GM10266 (cell line): ENCODE measurements around the gene COL18A1.
"Not testable (repeated sequence)": the region's sequence is repeated elsewhere in the genome, so short reads cannot be mapped to it uniquely, and the experiment has no call there.

Experiments
- DNase-seq: peaks from one replicate; pipeline ENCODE4 v3.0.0; 2012; ENCODE audit errors: extremely low spot score
- TF ChIP-seq, protein P1 (sequence below): IDR thresholded peaks from 2 replicates; pipeline ENCODE4 v1.5.1; 2012; ENCODE audit warnings: mild to moderate bottlenecking, low read depth; ENCODE audit not compliant: control insufficient read depth, insufficient read depth; ENCODE audit errors: missing control alignments

COL18A1 gene

DNA sequence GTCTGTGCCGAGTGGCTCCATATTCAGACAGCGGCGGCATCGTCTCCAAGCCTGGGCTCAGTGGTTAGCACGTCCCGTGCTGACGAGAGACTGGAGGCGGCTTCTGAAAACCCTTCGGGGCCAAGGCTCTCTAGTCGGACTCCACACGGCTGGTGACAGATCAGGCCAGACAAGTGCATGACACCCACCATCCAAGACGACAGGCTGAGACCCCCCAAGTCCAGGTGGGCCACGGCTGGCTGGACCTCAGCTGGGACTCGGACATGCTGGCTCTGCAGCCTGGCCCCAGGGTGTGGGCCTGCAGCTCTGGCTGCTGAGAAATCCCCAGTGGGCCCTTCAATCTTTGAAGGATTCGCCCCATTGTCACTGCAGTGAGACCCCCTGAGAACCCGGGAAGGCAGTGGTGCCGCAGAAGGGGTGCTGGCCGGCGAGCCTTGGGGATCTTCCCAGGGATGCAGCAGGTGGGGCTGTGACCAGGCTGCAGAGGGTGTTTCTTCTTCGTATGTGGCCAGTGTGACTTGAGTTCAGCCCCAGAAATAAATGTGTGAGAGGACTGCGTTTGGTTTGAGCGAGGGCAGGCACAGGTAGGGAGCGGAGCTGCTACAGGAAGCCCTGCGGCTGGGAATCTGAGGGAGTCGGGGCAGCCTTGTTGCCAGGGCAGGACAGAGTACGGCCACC lies 153.2 kb downstream of the COL18A1 start:
- TF ChIP-seq, protein P1, sequence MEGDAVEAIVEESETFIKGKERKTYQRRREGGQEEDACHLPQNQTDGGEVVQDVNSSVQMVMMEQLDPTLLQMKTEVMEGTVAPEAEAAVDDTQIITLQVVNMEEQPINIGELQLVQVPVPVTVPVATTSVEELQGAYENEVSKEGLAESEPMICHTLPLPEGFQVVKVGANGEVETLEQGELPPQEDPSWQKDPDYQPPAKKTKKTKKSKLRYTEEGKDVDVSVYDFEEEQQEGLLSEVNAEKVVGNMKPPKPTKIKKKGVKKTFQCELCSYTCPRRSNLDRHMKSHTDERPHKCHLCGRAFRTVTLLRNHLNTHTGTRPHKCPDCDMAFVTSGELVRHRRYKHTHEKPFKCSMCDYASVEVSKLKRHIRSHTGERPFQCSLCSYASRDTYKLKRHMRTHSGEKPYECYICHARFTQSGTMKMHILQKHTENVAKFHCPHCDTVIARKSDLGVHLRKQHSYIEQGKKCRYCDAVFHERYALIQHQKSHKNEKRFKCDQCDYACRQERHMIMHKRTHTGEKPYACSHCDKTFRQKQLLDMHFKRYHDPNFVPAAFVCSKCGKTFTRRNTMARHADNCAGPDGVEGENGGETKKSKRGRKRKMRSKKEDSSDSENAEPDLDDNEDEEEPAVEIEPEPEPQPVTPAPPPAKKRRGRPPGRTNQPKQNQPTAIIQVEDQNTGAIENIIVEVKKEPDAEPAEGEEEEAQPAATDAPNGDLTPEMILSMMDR, result no peak
- no peak for DNase-seq

DNA sequence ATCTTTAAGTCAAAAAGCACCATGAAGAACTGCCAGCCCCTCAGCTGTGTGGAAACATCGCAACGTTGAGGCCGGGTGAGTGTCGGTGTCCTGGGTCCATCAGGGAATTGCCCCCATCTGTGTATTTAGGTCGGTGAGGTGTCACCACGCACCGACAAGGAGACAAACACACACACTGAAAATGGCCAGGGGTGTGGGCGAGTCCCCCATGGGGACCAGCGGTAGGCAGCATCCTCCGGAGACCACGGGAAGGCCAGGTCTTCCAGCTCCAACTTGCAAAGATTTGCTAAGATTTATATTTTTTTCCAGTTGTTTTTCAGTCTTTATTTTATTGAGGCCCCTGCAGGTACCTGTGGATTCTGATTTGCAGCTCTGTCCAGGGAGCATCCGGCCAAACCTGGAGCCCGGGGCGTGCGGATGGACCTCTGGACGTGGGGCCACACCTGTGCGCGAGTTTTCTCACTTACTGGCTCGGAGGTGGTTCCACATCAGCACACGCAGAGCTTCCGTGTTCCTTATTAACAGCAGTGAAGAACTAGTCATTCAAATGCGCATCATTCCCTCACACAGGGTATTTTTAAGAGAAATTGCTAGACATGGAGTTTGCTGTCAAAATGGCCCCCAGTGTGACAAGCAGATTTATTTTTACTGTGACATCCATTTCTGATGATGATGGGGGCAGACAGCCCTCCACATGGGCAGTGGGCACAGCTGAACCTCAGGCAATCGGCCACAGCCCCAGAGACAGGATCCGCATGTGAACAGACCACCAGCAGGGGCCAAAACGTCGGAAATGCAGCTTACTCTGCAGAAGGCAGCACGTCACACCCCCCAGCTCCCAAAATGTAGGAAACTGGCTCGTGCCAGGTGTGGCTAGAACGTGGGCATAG lies 154.5 kb downstream of the COL18A1 start:
- TF ChIP-seq, protein P1, result no peak
- DNase-seq, result no peak

DNA sequence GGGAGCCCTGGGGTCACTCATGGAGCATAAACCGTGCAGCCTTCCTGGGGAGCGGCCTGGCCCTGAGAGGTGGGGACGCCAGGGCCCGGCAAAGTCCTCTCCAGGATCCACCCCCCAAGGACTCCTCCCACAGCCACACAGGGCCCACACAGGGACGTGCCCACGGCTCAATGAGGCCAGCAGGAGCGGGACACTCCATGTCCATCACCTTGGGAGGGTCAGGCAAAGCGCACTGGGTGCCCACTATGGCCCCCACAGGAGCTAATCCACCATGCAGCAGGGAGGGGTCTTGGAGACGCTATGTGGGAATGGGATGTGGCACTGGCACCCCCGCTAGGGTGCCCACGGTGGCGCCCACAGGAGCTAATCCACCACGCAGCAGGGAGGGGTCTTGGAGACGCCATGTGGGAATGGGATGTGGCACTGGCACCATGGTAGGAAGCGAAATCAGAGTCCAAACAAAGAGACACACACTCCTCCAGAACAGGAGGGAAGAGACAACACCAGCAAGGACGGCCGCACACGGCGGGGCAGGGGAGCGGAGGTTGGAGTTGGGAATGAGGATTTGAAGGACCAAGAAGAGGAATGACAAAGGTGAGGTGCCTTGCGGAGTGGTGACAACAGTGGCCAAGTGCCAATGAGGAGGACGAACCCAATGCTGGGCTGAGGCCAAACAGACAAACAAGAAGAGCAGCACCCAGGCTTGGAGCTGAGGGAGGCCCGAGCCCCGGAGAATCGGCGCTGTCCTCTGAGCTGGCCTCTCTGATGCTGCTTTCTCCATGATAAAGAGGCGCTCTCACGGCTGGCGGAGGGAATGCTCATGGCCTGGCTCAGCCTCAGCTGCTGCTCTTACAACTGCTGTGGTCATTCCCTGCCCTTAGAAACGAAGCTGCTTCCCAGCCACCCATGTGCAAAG lies 155.4 kb downstream of the COL18A1 start:
- TF ChIP-seq, protein P1, result no peak
- DNase-seq, result no peak

DNA sequence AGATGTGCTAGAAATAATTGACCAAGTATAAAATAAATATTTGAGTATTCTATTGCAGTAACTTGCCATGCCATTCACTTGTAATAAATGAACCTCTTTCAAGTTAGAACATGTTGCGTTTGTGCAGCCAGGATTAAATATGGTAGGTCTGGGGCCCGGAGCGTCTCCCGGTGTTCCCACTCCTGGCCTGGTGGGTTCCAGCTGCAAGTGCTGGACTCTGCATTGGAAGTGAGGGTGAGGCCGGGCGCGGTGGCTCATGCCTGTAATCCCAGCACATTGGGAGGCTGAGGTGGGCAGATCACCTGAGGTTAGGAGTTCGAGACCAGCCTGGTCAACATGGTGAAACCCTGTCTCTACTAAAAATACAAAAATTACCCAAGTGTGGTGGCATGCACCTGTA lies 156.3 kb downstream of the COL18A1 start:
- not testable (repeated sequence) for DNase-seq

DNA sequence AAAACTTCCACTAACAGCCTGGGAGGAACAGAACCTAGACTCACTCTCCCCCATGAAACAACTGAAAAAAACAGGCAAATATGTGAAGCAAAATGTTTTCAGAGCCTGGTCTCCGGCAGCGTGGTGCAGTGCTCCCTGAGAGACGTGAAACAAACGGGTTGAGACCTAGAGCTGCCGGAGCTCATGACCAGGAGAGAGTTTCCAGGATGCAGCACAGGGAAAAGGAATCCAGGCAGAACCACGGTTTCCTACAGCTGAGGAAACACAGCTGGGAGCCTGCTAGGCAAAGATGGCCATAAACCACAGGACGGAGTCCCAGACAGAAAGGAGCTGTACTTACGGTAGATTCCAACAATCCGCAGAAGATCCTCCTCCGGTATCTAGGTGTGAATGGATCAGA lies 157.4 kb downstream of the COL18A1 start:
- DNase-seq, result no peak
- TF ChIP-seq, protein P1, result no peak

DNA sequence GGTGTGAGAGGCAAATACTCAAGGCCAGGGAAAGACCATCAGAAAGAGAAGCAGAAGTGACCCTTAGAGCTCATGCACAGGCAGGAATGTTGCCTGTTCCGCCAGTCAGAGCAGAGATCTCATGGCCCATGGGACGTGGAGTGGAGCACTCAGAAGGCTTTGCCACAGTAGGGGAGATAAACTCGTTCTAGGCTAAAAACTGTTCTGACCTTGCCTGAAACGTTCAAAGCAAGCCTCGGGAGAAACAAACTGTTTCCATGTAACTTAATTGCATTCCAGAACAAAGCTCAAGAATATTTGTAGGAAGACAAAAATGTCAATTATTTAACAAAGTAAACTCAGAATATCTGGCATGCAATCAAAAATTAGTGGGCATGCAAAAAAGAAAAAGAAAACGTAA lies 158.0 kb downstream of the COL18A1 start:
- no peak for DNase-seq
- TF ChIP-seq, protein P1, result no peak
